ENCODE measurements around the gene FRMD4B. TPM values are rescaled to one million over a fixed set of nuclear protein-coding genes. Genes with fewer than 3 reads are reported as not detected.
A peak's percentile ranks its signal among the peaks of the same experiment; 100 is the strongest.

FRMD4B gene
- total RNA-seq, 1 donor from 2014 or later, result 17.3 TPM

- peak overlapping the region; percentile 46 for H2AFZ ChIP-seq (replicated peaks)
Observed at GRCh38 chr3:69250014-69250413, 135.9 kb downstream of the FRMD4B start.

GRCh38 chr3:69249001-69249400 lies 136.9 kb downstream of the FRMD4B start:
- no peak overlapping the region for H3K4me3 ChIP-seq
- H4K20me1 ChIP-seq (ENCODE audit: low read depth), result no peaks in the 10 kb centered on the region
- no peak overlapping the region for H3K27ac ChIP-seq
- no peaks in the 10 kb centered on the region for H3K36me3 ChIP-seq
- H3K9me3 Mint-ChIP-seq, result no peaks in the 10 kb centered on the region
- peaks cover 50% of the 10 kb centered on the region for H3K4me1 ChIP-seq
- no peaks in the 10 kb centered on the region for H3K27me3 ChIP-seq
- TF ChIP-seq EZH2phosphoT487 (IDR thresholded peaks at IDR 0.05) (no peak), CTCF (IDR thresholded peaks at IDR 0.05) (no peak), EZH2 (IDR thresholded peaks at IDR 0.05) (no peak)
- peaks cover 38% of the 10 kb centered on the region for H3F3A ChIP-seq (ENCODE audit: low read depth)
- peak overlapping the region; percentile 84 for H3K4me3 Mint-ChIP-seq
- H3K27me3 Mint-ChIP-seq (ENCODE audit: insufficient read depth, low read depth), result peaks cover 7% of the 10 kb centered on the region
- no peaks in the 10 kb centered on the region for H3K79me2 ChIP-seq (ENCODE audit: low read depth)
- H3K4me2 ChIP-seq, result peak overlapping the region; percentile 55
- H3K27ac Mint-ChIP-seq, result peak overlapping the region; percentile 48
- no peaks in the 10 kb centered on the region for H3K9me3 ChIP-seq (ENCODE audit: low read depth)
- no peak overlapping the region for H2AFZ ChIP-seq (replicated peaks)
- no peaks in the 10 kb centered on the region for H3K36me3 Mint-ChIP-seq
- peaks cover 38% of the 10 kb centered on the region for H3K4me1 Mint-ChIP-seq
- no peak overlapping the region for H3K9ac ChIP-seq
- DNase-seq (ENCODE audit: low spot score), result no peak

More at GRCh38 chr3:69250014-69250413, 135.9 kb downstream of the FRMD4B start:
- H3K36me3 ChIP-seq, result no peaks in the 10 kb centered on the region
- H3K4me2 ChIP-seq, result peak overlapping the region; percentile 55
- Mint-ChIP-seq H3K36me3 (no peaks in the 10 kb centered on the region), H3K9me3 (no peaks in the 10 kb centered on the region), H3K27ac (peak overlapping the region; percentile 94), H3K4me1 (peaks cover 35% of the 10 kb centered on the region), H3K4me3 (peak overlapping the region; percentile 84), H3K27me3 (ENCODE audit: insufficient read depth, low read depth) (peaks cover 7% of the 10 kb centered on the region)
- no peak overlapping the region for H3K9ac ChIP-seq
- no peaks in the 10 kb centered on the region for H4K20me1 ChIP-seq (ENCODE audit: low read depth)
- peaks cover 43% of the 10 kb centered on the region for H3K4me1 ChIP-seq
- peaks cover 33% of the 10 kb centered on the region for H3F3A ChIP-seq (ENCODE audit: low read depth)
- H3K4me3 ChIP-seq, result no peak overlapping the region
- no peak overlapping the region for H3K27ac ChIP-seq
- no peaks in the 10 kb centered on the region for H3K79me2 ChIP-seq (ENCODE audit: low read depth)
- no peaks in the 10 kb centered on the region for H3K27me3 ChIP-seq
- TF ChIP-seq EZH2 (IDR thresholded peaks at IDR 0.05), result no peak
- no peak for TF ChIP-seq CTCF (IDR thresholded peaks at IDR 0.05)
- TF ChIP-seq EZH2phosphoT487 (IDR thresholded peaks at IDR 0.05), result no peak
- peak; percentile 74 for DNase-seq (ENCODE audit: low spot score)
- no peaks in the 10 kb centered on the region for H3K9me3 ChIP-seq (ENCODE audit: low read depth)

- Histone ChIP-seq H3F3A (ENCODE audit: low read depth) (peaks cover 41% of the 10 kb centered on the region), H3K4me1 (peaks cover 55% of the 10 kb centered on the region), H3K27ac (no peak overlapping the region), H3K9ac (no peak overlapping the region), H2AFZ (replicated peaks) (no peak overlapping the region), H4K20me1 (ENCODE audit: low read depth) (no peaks in the 10 kb centered on the region), H3K4me2 (peak overlapping the region; percentile 49), H3K36me3 (no peaks in the 10 kb centered on the region), H3K9me3 (ENCODE audit: low read depth) (no peaks in the 10 kb centered on the region), H3K4me3 (no peak overlapping the region), H3K79me2 (ENCODE audit: low read depth) (no peaks in the 10 kb centered on the region), H3K27me3 (no peaks in the 10 kb centered on the region)
- Mint-ChIP-seq H3K27ac (peak overlapping the region; percentile 69), H3K4me3 (peak overlapping the region; percentile 84), H3K4me1 (peaks cover 39% of the 10 kb centered on the region), H3K36me3 (no peaks in the 10 kb centered on the region), H3K27me3 (ENCODE audit: insufficient read depth, low read depth) (peaks cover 7% of the 10 kb centered on the region), H3K9me3 (no peaks in the 10 kb centered on the region)
- DNase-seq (ENCODE audit: low spot score), result no peak
- TF ChIP-seq CTCF (IDR thresholded peaks at IDR 0.05) (no peak), EZH2 (IDR thresholded peaks at IDR 0.05) (no peak), EZH2phosphoT487 (IDR thresholded peaks at IDR 0.05) (no peak)
Observed at GRCh38 chr3:69248436-69248835, 137.5 kb downstream of the FRMD4B start.

Data from neural progenitor cell (in vitro differentiated cells).